Right atrium auricular region (tissue), 2 donors: ENCODE results near the gene SEMA3A. TPM values are rescaled to one million over a fixed set of nuclear protein-coding genes. Genes with fewer than 3 reads are reported as not detected.
"Not testable (repeated sequence)": the region's sequence is repeated elsewhere in the genome, so short reads cannot be mapped to it uniquely, and the experiment has no call there.

Experiments used
- DNase-seq: peaks from one replicate; pipeline ENCODE4 v3.0.0-alpha.2; 2019; ENCODE audit warnings: low spot score
- H3K27ac ChIP-seq, 2 donors: fragments of 200-600 bp; sonication (generic); 1 replicate in 1 of 2; 2 replicates in 1 of 2; pipeline ENCODE4 v1.5.1; 2016 to 2019
- H3K27me3 ChIP-seq, 2 donors: fragments of 200-600 bp; sonication (generic); one replicate each; pipeline versions ENCODE4 v1.5.1 to v1.6.0; 2017 to 2019
- H3K36me3 ChIP-seq: fragments of 200-600 bp; sonication (generic); one replicate; pipeline ENCODE4 v1.5.1; 2016
- H3K4me1 ChIP-seq, 2 donors: fragments of 200-600 bp; sonication (generic); one replicate each; pipeline versions ENCODE4 v1.5.1 to v1.6.0; 2017 to 2019
- H3K4me3 ChIP-seq, 2 donors: fragments of 200-600 bp; sonication (generic); 1 replicate in 1 of 2; 2 replicates in 1 of 2; pipeline ENCODE4 v1.5.1; 2017 to 2019; ENCODE audit warnings: mild to moderate bottlenecking in 1 of 2, moderate library complexity in 1 of 2
- H3K9me3 ChIP-seq, 2 donors: fragments of 200-600 bp; sonication (generic); one replicate each; pipeline ENCODE4 v1.5.1; 2019
- total RNA-seq, 2 donors: library from RNA; depleted of rRNA; stranded (reverse); fragments of >200 nt; gene quantifications; one replicate each; pipeline ENCODE4 v1.1.0, GENCODE V29; 2016
- TF ChIP-seq, protein P1 (sequence below), 2 donors: fragments of 200-600 bp; sonication (generic); IDR thresholded peaks; one replicate each; pipeline ENCODE4 v1.5.1; 2019; ENCODE audit warnings: antibody characterized with exemption in 2 of 2

The SEMA3A gene
- total RNA-seq, 2 donors from 2014 or later = 3.6 to 6.1 TPM

DNA sequence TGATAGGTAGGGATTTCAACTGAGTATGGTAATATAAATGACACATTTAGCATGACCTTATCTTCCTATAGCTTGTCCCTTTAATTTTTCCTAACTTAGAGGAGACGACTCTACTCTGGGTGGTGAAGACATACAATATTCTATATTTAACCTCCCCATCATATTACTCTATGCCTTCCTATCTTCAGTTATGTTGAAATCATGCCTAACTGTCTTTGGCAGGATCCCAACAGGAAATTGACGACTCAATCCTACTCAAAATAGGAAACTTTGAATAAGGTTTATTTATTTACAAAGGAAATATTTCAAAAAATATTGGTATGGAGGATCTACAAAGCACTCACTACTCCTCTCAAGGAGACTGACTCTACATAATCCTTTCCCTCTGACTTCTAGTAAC, 24.1 kb upstream of the SEMA3A start:
- H3K4me1 ChIP-seq = no peaks in the 10 kb centered on the region
- H3K27ac ChIP-seq = no peak overlapping the region
- H3K36me3 ChIP-seq = no peaks in the 10 kb centered on the region
- no peaks in the 10 kb centered on the region for H3K9me3 ChIP-seq
- no peak for DNase-seq
- H3K27me3 ChIP-seq = no peaks in the 10 kb centered on the region
- TF ChIP-seq, protein P1, sequence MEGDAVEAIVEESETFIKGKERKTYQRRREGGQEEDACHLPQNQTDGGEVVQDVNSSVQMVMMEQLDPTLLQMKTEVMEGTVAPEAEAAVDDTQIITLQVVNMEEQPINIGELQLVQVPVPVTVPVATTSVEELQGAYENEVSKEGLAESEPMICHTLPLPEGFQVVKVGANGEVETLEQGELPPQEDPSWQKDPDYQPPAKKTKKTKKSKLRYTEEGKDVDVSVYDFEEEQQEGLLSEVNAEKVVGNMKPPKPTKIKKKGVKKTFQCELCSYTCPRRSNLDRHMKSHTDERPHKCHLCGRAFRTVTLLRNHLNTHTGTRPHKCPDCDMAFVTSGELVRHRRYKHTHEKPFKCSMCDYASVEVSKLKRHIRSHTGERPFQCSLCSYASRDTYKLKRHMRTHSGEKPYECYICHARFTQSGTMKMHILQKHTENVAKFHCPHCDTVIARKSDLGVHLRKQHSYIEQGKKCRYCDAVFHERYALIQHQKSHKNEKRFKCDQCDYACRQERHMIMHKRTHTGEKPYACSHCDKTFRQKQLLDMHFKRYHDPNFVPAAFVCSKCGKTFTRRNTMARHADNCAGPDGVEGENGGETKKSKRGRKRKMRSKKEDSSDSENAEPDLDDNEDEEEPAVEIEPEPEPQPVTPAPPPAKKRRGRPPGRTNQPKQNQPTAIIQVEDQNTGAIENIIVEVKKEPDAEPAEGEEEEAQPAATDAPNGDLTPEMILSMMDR (IDR thresholded peaks at IDR 0.05) = no peak
- no peak overlapping the region for H3K4me3 ChIP-seq

DNA sequence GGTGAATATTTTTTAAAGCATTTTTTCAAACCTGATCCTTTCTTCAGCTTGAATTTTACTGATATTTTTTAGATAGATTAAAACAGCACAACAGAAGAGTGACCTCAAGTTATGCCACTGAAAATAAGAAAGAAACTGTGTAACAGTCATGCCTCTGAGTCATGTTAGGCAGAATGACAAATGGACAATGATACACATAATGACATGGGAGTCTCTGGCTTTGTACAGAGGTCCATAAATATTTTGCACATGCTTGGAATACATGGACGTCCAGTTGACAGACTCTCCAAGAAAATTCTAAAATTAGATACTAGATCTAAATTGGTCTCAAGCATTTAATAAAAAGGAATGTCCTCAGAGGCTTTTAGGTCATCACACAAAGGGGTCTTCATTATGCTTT, 21.9 kb upstream of the SEMA3A start:
- no peak overlapping the region for H3K4me3 ChIP-seq
- no peak for DNase-seq
- H3K9me3 ChIP-seq = no peaks in the 10 kb centered on the region
- no peaks in the 10 kb centered on the region for H3K36me3 ChIP-seq
- H3K27ac ChIP-seq = no peak overlapping the region
- no peaks in the 10 kb centered on the region for H3K4me1 ChIP-seq
- H3K27me3 ChIP-seq = no peaks in the 10 kb centered on the region
- TF ChIP-seq, protein P1 (IDR thresholded peaks at IDR 0.05) = no peak

DNA sequence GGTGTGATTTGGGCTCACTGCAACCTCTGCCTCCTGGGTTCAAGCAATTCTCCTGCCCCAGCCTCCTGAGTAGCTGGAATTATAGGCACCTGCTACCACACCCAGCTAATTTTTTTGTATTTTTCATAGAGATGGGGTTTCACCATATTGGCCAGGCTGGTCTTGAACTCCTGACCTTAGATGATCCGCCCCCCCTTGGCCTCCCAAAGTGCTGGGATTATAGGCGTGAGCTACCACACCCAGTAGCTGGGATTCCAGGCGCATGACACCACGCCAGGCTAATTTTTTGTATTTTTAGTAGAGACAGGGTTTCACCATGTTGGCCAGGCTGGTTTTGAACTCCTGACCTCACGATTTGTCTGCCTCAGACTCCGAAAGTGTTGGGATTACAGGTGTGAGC, 20.2 kb upstream of the SEMA3A start:
- H3K4me1 ChIP-seq, H3K27ac ChIP-seq, H3K4me3 ChIP-seq, H3K9me3 ChIP-seq, DNase-seq, H3K36me3 ChIP-seq, H3K27me3 ChIP-seq: not testable (repeated sequence)

DNA sequence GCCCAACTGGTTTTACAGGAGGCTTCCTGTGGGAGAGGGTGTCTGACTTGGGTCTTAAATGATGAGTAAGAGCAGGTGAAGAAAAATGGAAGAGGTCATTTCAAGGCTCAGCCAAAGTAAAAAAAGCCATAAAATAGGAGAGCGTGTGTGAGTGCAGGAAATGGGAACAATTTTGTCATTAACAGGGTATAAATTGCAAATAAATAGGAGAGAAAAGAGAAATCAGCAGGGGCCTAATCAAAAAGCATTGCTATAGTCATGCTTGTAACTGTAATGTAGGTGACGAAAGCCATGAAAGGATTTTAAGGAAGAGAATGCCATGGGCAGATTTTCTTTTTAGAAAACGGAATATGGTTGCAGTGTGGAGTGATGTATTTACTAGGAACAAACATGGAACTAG, 15.7 kb upstream of the SEMA3A start:
- Histone ChIP-seq H3K4me1 (no peaks in the 10 kb centered on the region), H3K9me3 (no peaks in the 10 kb centered on the region), H3K27me3 (no peaks in the 10 kb centered on the region), H3K36me3 (no peaks in the 10 kb centered on the region), H3K4me3 (no peak overlapping the region), H3K27ac (no peak overlapping the region)
- TF ChIP-seq, protein P1 (IDR thresholded peaks at IDR 0.05) = no peak
- DNase-seq = no peak

DNA sequence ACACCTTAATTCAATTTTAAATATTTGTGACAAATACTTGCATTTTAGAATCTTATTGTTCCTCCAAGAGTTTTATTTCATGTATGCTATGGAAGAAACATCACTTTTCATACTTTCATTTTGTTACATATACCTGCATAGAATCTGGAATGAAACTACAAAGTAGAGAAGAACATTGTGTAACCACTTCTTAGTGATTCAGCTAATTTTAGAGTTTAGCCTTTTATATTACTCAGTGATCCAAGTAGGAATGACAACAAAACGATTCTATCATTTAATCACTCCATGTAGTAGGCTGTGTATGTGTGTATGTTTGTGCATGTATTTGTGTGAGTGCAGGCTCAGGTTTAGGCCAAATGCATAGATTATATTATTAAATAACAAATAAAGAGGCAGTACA, 14.4 kb upstream of the SEMA3A start:
- no peaks in the 10 kb centered on the region for H3K27me3 ChIP-seq
- no peak for DNase-seq
- no peaks in the 10 kb centered on the region for H3K36me3 ChIP-seq
- no peak overlapping the region for H3K4me3 ChIP-seq
- H3K9me3 ChIP-seq = no peaks in the 10 kb centered on the region
- TF ChIP-seq, protein P1 (IDR thresholded peaks at IDR 0.05) = no peak
- H3K4me1 ChIP-seq = no peaks in the 10 kb centered on the region
- H3K27ac ChIP-seq = no peak overlapping the region

DNA sequence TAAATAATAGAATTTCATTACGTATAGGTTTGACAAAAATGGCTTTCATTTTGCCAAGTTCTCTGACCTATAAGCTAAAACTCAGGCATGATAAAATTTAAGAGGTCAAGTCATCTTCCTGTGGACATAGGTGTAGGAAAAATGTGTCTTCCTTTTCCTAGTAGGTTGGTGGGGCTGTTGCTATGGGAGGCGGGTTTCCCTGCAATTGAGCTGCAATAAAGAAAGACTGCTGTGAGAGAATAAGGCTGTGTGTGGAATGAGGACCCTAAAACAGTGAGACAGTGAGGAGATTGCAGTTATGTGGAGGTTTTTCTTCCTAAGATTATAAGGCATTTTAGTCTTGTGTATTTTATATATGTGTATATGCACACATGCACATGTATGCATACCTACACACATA, 13.0 kb upstream of the SEMA3A start:
- H3K27ac ChIP-seq = no peak overlapping the region
- H3K9me3 ChIP-seq = no peaks in the 10 kb centered on the region
- H3K4me1 ChIP-seq = no peaks in the 10 kb centered on the region
- no peaks in the 10 kb centered on the region for H3K27me3 ChIP-seq
- TF ChIP-seq, protein P1 (IDR thresholded peaks at IDR 0.05) = no peak
- H3K4me3 ChIP-seq = no peak overlapping the region
- DNase-seq = no peak
- H3K36me3 ChIP-seq = no peaks in the 10 kb centered on the region
